GM23338 (cell line): ENCODE measurements around the gene WDR35. TPM values are rescaled to one million over a fixed set of nuclear protein-coding genes. Genes with fewer than 3 reads are reported as not detected.

Source experiments
- ATAC-seq: fragments of 200-7000 bp; cut with Tn5 transposase; 3 replicates; pipeline ENCODE4 v1.9.1; 2020
- DNase-seq: peaks from one replicate; pipeline ENCODE4 v3.0.0-alpha.2; 2015; ENCODE audit warnings: low spot score
- H2AFZ ChIP-seq: fragments of 200-600 bp; sonication (generic); 2 replicates; pipeline ENCODE4 v1.8.0; 2016; ENCODE audit warnings: antibody characterized with exemption, mild to moderate bottlenecking, moderate library complexity
- H3F3A ChIP-seq: fragments of 200-600 bp; sonication (generic); replicated peaks from 2 replicates; pipeline ENCODE4 v1.8.0; 2017; ENCODE audit warnings: antibody characterized with exemption, mixed run types, low read depth
- H3K27ac ChIP-seq: fragments of 200-600 bp; sonication (generic); 2 replicates; pipeline ENCODE4 v1.6.1; 2016; ENCODE audit warnings: low read depth
- H3K27me3 ChIP-seq: fragments of 200-600 bp; sonication (generic); 2 replicates; pipeline ENCODE4 v1.8.0; 2016; ENCODE audit warnings: mild to moderate bottlenecking, mixed run types, moderate library complexity; ENCODE audit not compliant: insufficient read depth
- H3K36me3 ChIP-seq: fragments of 200-600 bp; sonication (generic); 2 replicates; pipeline ENCODE4 v1.8.0; 2016; ENCODE audit warnings: mild to moderate bottlenecking; ENCODE audit not compliant: insufficient read depth
- H3K4me1 ChIP-seq: fragments of 200-600 bp; sonication (generic); 2 replicates; pipeline ENCODE4 v1.8.0; 2016; ENCODE audit warnings: mild to moderate bottlenecking, moderate library complexity; ENCODE audit not compliant: insufficient read depth
- H3K4me2 ChIP-seq: fragments of 200-600 bp; sonication (generic); 2 replicates; pipeline ENCODE4 v1.7.1; 2017; ENCODE audit warnings: mixed run types
- H3K4me3 ChIP-seq: fragments of 200-600 bp; sonication (generic); 2 replicates; pipeline ENCODE4 v1.6.1; 2016; ENCODE audit warnings: mixed run types
- H3K79me2 ChIP-seq: fragments of 200-600 bp; sonication (generic); replicated peaks from 2 replicates; pipeline ENCODE4 v1.8.0; 2017; ENCODE audit warnings: mild to moderate bottlenecking; ENCODE audit not compliant: insufficient read depth
- H3K9me2 ChIP-seq: fragments of 200-600 bp; sonication (generic); 2 replicates; pipeline ENCODE4 v1.8.0; 2017; ENCODE audit not compliant: insufficient read depth
- H4K20me1 ChIP-seq: fragments of 200-600 bp; sonication (generic); replicated peaks from 2 replicates; pipeline ENCODE4 v1.8.0; 2017; ENCODE audit warnings: mild to moderate bottlenecking; ENCODE audit not compliant: insufficient read depth
- H3K27ac Mint-ChIP-seq: 2 replicates; pipeline ENCODE4 v1.8.0; 2020; ENCODE audit warnings: inconsistent platforms, mild to moderate bottlenecking, moderate library complexity, mixed read lengths
- H3K27me3 Mint-ChIP-seq: 3 replicates; pipeline ENCODE4 v1.8.0; 2022; ENCODE audit warnings: low read depth, mild to moderate bottlenecking, moderate library complexity, mixed read lengths, inconsistent platforms; ENCODE audit not compliant: insufficient read depth, poor library complexity
- H3K36me3 Mint-ChIP-seq: 3 replicates; pipeline ENCODE4 v1.8.0; 2021; ENCODE audit warnings: low read depth, mild to moderate bottlenecking, inconsistent platforms, moderate library complexity, mixed read lengths
- H3K4me1 Mint-ChIP-seq: 3 replicates; pipeline ENCODE4 v1.8.0; 2020; ENCODE audit warnings: mild to moderate bottlenecking, inconsistent platforms, mixed read lengths
- H3K4me3 Mint-ChIP-seq: 3 replicates; pipeline ENCODE4 v1.8.0; 2021; ENCODE audit warnings: moderate library complexity, mild to moderate bottlenecking, inconsistent platforms, mixed read lengths
- H3K9me3 Mint-ChIP-seq: 3 replicates; pipeline ENCODE4 v1.8.0; 2020; ENCODE audit warnings: moderate library complexity, mild to moderate bottlenecking, inconsistent platforms, mixed read lengths
- CTCF ChIP-seq, 2 experiments: fragments of 200-600 bp in 1 of 2; sonication (generic) in 1 of 2; conservative IDR thresholded peaks; 2 replicates each; pipeline versions ENCODE4 v1.5.1 to v1.6.1; 2016 to 2017; ENCODE audit warnings: antibody characterized with exemption in 2 of 2, low read depth in 2 of 2, mild to moderate bottlenecking in 2 of 2, moderate library complexity in 1 of 2
- ETS1 ChIP-seq: IDR thresholded peaks from 2 replicates; pipeline ENCODE4 v1.6.1; 2016; ENCODE audit warnings: antibody characterized with exemption
- EZH2 ChIP-seq: fragments of 200-600 bp; sonication (generic); IDR thresholded peaks from one replicate; pipeline ENCODE4 v1.8.0; 2017; ENCODE audit warnings: antibody characterized with exemption, mild to moderate bottlenecking, low read depth; ENCODE audit not compliant: unreplicated experiment
- EZH2phosphoT487 ChIP-seq: fragments of 200-600 bp; sonication (generic); IDR thresholded peaks from one replicate; pipeline ENCODE4 v1.8.1; 2018; ENCODE audit warnings: antibody characterized with exemption; ENCODE audit not compliant: unreplicated experiment
- JUNB ChIP-seq: IDR thresholded peaks from one replicate; pipeline ENCODE4 v1.6.1; 2016; ENCODE audit warnings: antibody characterized with exemption; ENCODE audit not compliant: unreplicated experiment
- POLR2AphosphoS5 ChIP-seq: IDR thresholded peaks from 2 replicates; pipeline ENCODE4 v1.6.1; 2016; ENCODE audit warnings: antibody characterized with exemption, low read depth
- REST ChIP-seq: IDR thresholded peaks from one replicate; pipeline ENCODE4 v1.6.1; 2018; ENCODE audit warnings: antibody characterized with exemption; ENCODE audit not compliant: unreplicated experiment
- STAT1 ChIP-seq: IDR thresholded peaks from one replicate; pipeline ENCODE4 v1.6.1; 2016; ENCODE audit warnings: antibody characterized with exemption; ENCODE audit not compliant: unreplicated experiment
- ZNF114 ChIP-seq: fragments of 250-450 bp; sonication (Bioruptor Pico); IDR thresholded peaks from 2 replicates; pipeline ENCODE4 v1.5.0; 2020; ENCODE audit warnings: mild to moderate bottlenecking, moderate library complexity
- ZNF331 ChIP-seq: fragments of 250-450 bp; sonication (Bioruptor Pico); IDR thresholded peaks from 2 replicates; pipeline ENCODE4 v1.5.0; 2020; ENCODE audit warnings: low read depth, mild to moderate bottlenecking, moderate library complexity
- ZNF462 ChIP-seq: fragments of 250-450 bp; sonication (Bioruptor Pico); IDR thresholded peaks from 2 replicates; pipeline ENCODE4 v1.5.0; 2020; ENCODE audit warnings: mild to moderate bottlenecking, moderate library complexity
- polyA plus RNA-seq: library from polyadenylated mRNA; unstranded; fragments of >200 nt; fragmentation: Nextera tagmentation; extraction: Ambion mirVana; gene quantifications from 2 replicates; pipeline ENCODE4 v1.2.1, GENCODE V29; 2016
- total RNA-seq: library from RNA; depleted of rRNA; stranded (reverse); fragments of >200 nt; shearing (Covaris generic); gene quantifications from 2 replicates; pipeline ENCODE4 v1.2.3, GENCODE V29; 2014

WDR35 gene
- total and polyA plus RNA-seq, 2 experiments from 2014 or later: 5.3 to 20.0 TPM

GRCh38 chr2:19982268-19982667, 7.6 kb downstream of the WDR35 start:
- H3K9me2 ChIP-seq: no peaks in the 10 kb centered on the region
- no peak overlapping the region for H3K4me3 ChIP-seq
- no peak overlapping the region for H3K4me2 ChIP-seq
- H3K36me3 Mint-ChIP-seq: peaks cover 25% of the 10 kb centered on the region
- no peaks in the 10 kb centered on the region for H4K20me1 ChIP-seq
- no peaks in the 10 kb centered on the region for H3K4me1 Mint-ChIP-seq
- peaks cover 39% of the 10 kb centered on the region for H3K79me2 ChIP-seq
- no peak overlapping the region for H3K4me3 Mint-ChIP-seq
- ATAC-seq: no peak
- H3K27ac ChIP-seq: no peak overlapping the region
- peaks cover 9% of the 10 kb centered on the region; the same call in 1 of the 2 replicates for H3K36me3 ChIP-seq
- no peak for DNase-seq
- H3K9me3 Mint-ChIP-seq: no peaks in the 10 kb centered on the region
- H3K27me3 Mint-ChIP-seq: peaks cover 2% of the 10 kb centered on the region
- no peak overlapping the region for H3K27ac Mint-ChIP-seq
- no peaks in the 10 kb centered on the region for H3K27me3 ChIP-seq
- no peak overlapping the region for H2AFZ ChIP-seq
- H3K4me1 ChIP-seq: no peaks in the 10 kb centered on the region
- TF ChIP-seq POLR2AphosphoS5 (no peak), ETS1 (no peak), CTCF (conservative IDR thresholded peaks at IDR 0.05; ENCODE audit: low read depth in 2 of 2) (no peak), STAT1 (no peak), ZNF114 (CRISPR knock-in tag) (no peak), JUNB (no peak), ZNF462 (no peak), EZH2phosphoT487 (no peak), REST (no peak), ZNF331 (CRISPR knock-in tag) (no peak), EZH2 (no peak)
- no peaks in the 10 kb centered on the region for H3F3A ChIP-seq
